Pulmonary artery endothelial cell (primary cell): ENCODE results near the gene GNPDA1. TPM values are rescaled to one million over a fixed set of nuclear protein-coding genes. Genes with fewer than 3 reads are reported as not detected.
A peak's percentile ranks its signal among the peaks of the same experiment; 100 is the strongest.

Experiments used
- DNase-seq: peaks from one replicate; pipeline ENCODE4 v3.0.0-alpha.2; 2011; ENCODE audit warnings: low read depth, low spot score
- total RNA-seq: library from RNA; depleted of rRNA; stranded (reverse); fragments of >200 nt; gene quantifications from 2 replicates; pipeline ENCODE4 v1.2.3, GENCODE V29; 2014

GNPDA1 gene
- total RNA-seq, 1 donor from 2014 or later, result 46.5 TPM

GRCh38 chr5:141958113-141958512 lies 54.7 kb downstream of the GNPDA1 start, which contains the start of gene PCDH12:
Gene PCDH12, minus strand, starts transcription at chr5:141958202. Its CDS starts 351 bp downstream, at chr5:141957851.
- peak; percentile 65 for DNase-seq

DNA sequence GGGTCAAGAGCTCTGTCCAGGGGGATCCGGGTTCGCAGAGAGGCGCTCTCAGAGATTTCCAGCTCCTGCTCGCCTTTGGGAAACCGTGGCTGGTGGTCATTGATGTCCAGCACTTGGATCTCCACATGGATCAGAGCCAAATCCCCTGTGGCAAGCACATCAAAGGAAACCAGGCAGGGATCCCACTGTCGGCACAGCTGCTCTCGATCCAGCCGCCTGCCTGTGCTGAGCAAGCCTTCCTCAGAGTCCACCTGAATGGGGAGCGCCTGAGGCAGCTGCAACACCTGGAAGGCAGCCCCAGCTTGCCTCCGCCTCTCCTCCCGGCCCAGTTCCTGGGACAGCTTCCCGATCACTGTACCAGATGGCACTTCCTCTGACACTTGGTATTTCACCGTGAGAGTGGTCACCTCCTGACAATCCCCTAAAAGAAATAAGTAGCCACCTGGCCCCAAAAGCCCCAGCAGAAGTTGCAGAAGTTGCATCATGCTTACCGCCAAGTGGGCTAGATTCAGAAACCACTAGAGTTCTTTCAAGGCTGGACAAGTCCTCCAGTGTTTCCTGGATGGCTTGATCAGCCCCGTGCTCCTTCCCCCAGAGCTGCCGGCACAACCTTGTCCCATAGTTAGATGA lies 55.3 kb downstream of the GNPDA1 start:
- no peak for DNase-seq

DNA sequence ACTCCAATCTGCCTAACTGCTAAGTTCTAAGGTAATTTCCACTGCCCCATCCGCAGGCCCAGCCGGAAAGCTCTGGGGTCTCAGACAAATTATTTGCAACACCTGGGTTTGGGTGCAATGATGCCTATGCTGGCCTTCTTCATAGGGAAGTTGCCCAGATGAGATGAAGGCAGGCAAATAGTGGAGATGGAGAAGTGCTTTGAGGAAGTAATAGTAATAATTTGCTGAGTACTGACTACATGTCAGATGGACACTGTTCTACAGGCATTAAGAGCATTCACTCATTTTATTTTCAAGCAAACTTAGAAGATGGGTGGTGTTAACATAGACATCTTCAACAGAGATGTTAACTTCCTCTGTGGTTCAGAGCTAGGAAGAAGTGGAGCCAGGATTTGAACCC lies 58.6 kb downstream of the GNPDA1 start:
- no peak for DNase-seq

DNA sequence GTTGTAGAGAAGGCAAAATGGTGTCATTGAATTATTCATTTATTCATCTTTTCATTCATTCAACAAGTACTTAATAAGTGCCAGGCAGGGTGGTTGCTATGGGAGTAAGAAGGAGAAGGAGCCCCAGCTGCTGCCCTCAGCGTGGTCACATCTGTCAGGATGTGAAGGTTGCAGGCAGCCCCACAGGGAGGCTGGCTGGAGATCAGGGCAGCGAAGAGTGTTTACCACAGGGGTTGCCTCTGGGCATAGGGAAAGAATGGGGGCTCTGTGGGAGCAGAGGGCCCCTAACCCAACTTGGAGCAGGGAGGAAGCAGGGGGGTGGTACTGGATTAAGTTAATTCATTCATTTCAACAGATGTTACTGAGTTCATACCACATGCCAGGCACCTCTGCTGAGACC lies 60.8 kb downstream of the GNPDA1 start:
- no peak for DNase-seq

GRCh38 chr5:141951332-141951781 lies 61.5 kb downstream of the GNPDA1 start:
- DNase-seq, result no peak

Other genes with a start within 250 kb of the GNPDA1 start
- 135 and 143 TPM in 2 replicates for gene PCDH1, start 134.6 kb downstream of the GNPDA1 start, total RNA-seq
- 45.1 and 61.3 TPM in 2 replicates for gene DELE1, start 89.2 kb downstream of the GNPDA1 start, total RNA-seq
- 12.1 and 23.0 TPM in 2 replicates for gene PCDH12, start 54.8 kb downstream of the GNPDA1 start, total RNA-seq
- 77.1 and 102 TPM in 2 replicates for gene RNF14, start 43.9 kb downstream of the GNPDA1 start, total RNA-seq
- 36.8 and 44.9 TPM in 2 replicates for gene NDFIP1, start 95.8 kb upstream of the GNPDA1 start, total RNA-seq